H1 (cell line): ENCODE data around the gene PIK3R3. TPM values are rescaled to one million over a fixed set of nuclear protein-coding genes. Genes with fewer than 3 reads are reported as not detected.

Source experiments
- CTCF ChIA-PET: fragments of 300-600 bp; sonication (Branson Sonifier 250); formaldehyde crosslinking; loops from one replicate; lab custom pipeline; 2021; ENCODE audit not compliant: partially characterized antibody; lab: Charles Lee
- POLR2A ChIA-PET: fragments of 300-600 bp; sonication (Branson Sonifier 250); formaldehyde crosslinking; loops from one replicate; lab custom pipeline; 2021; ENCODE audit warnings: inconsistent platforms; ENCODE audit not compliant: partially characterized antibody; lab: Charles Lee
- DNase-seq, 2 experiments: peaks; one replicate each; pipeline versions ENCODE4 v3.0.0 to v3.0.0-alpha.2; 2010 to 2022; ENCODE audit warnings: low spot score in 2 of 2, low read depth in 1 of 2, mixed read lengths in 1 of 2
- FAIRE-seq: peaks from 2 replicates; lab custom pipeline; 2011; peaks lifted over from hg19 to GRCh38; lab: Jason Lieb, UNC
- H2AFZ ChIP-seq: 2 replicates; pipeline ENCODE4 v1.8.1; 2012; ENCODE audit warnings: low read length, inconsistent platforms
- H2AK5ac ChIP-seq: 2 replicates; pipeline ENCODE4 v1.6.1; 2013; ENCODE audit warnings: low read depth, low read length
- H2BK120ac ChIP-seq: replicated peaks from 2 replicates; pipeline ENCODE3; 2013; ENCODE audit warnings: low read depth, low read length, inconsistent platforms
- H2BK12ac ChIP-seq: 2 replicates; pipeline ENCODE4 v1.6.1; 2013; ENCODE audit warnings: low read depth, low read length
- H2BK15ac ChIP-seq: 2 replicates; pipeline ENCODE4 v1.6.1; 2013; ENCODE audit warnings: low read length
- H2BK20ac ChIP-seq: 2 replicates; pipeline ENCODE4 v1.6.1; 2013; ENCODE audit warnings: low read length
- H2BK5ac ChIP-seq: 2 replicates; pipeline ENCODE4 v1.6.1; 2013; ENCODE audit warnings: low read depth, low read length
- H3K14ac ChIP-seq: 2 replicates; pipeline ENCODE4 v1.6.1; 2013; ENCODE audit warnings: inconsistent platforms; ENCODE audit not compliant: insufficient read length
- H3K18ac ChIP-seq: 2 replicates; pipeline ENCODE4 v1.6.1; 2013; ENCODE audit warnings: low read length; ENCODE audit errors: extremely low read depth
- H3K23ac ChIP-seq: 2 replicates; pipeline ENCODE4 v1.6.1; 2013; ENCODE audit warnings: inconsistent platforms; ENCODE audit not compliant: insufficient read length
- H3K23me2 ChIP-seq: 2 replicates; pipeline ENCODE4 v1.6.1; 2013; ENCODE audit warnings: low read depth, low read length
- H3K27ac ChIP-seq: 2 replicates; pipeline ENCODE4 v1.6.1; 2011; ENCODE audit warnings: low read depth, low read length, inconsistent platforms
- H3K27me3 ChIP-seq, 4 experiments: replicated peaks in 1 of 4; 1 replicate in 1 of 4; 2 replicates in 3 of 4; pipeline versions ENCODE4 v1.6.1 to v1.8.1; 2011 to 2013; ENCODE audit warnings: low read length in 3 of 4, mild to moderate bottlenecking in 3 of 4, inconsistent platforms in 2 of 4, mixed read lengths in 2 of 4, moderate library complexity in 1 of 4; ENCODE audit not compliant: control insufficient read depth in 3 of 4, insufficient read depth in 3 of 4; ENCODE audit errors: extremely low read depth in 1 of 4
- H3K36me3 ChIP-seq, 4 experiments: 2 replicates each; pipeline versions ENCODE4 v1.6.1 to v1.8.1; 2011 to 2013; ENCODE audit warnings: mild to moderate bottlenecking in 4 of 4, low read length in 3 of 4, moderate library complexity in 2 of 4, control low read depth in 1 of 4, inconsistent platforms in 1 of 4; ENCODE audit not compliant: insufficient read depth in 4 of 4, control insufficient read depth in 2 of 4
- H3K4ac ChIP-seq: replicated peaks from 2 replicates; pipeline ENCODE3; 2013; ENCODE audit warnings: low read length, low read depth, mixed read lengths, inconsistent platforms; ENCODE audit not compliant: insufficient read length
- H3K4me1 ChIP-seq, 4 experiments: replicated peaks in 1 of 4; 1 replicate in 1 of 4; 2 replicates in 3 of 4; pipeline versions ENCODE4 v1.6.1 to v1.8.1; 2011 to 2013; ENCODE audit warnings: low read length in 3 of 4, inconsistent platforms in 2 of 4, mixed read lengths in 1 of 4; ENCODE audit not compliant: insufficient read depth in 4 of 4, control insufficient read depth in 3 of 4
- H3K4me2 ChIP-seq, 2 experiments: 2 replicates each; pipeline versions ENCODE4 v1.6.1 to v1.8.1; 2011 to 2013; ENCODE audit warnings: low read depth in 2 of 2, low read length in 2 of 2, control low read depth in 1 of 2, inconsistent platforms in 1 of 2, mild to moderate bottlenecking in 1 of 2; ENCODE audit not compliant: insufficient read depth in 1 of 2
- H3K4me3 ChIP-seq, 4 experiments: fragments of 200-600, 300-600 bp in 1 of 4; sonication (generic), shearing (Covaris generic), sonication (Bioruptor Twin) in 1 of 4; 2 replicates each; pipeline versions ENCODE4 v1.5.1 to v1.8.1; 2011 to 2016; ENCODE audit warnings: low read length in 4 of 4, low read depth in 3 of 4, control low read depth in 2 of 4, inconsistent platforms in 2 of 4, mild to moderate bottlenecking in 2 of 4, mixed read lengths in 1 of 4, moderate library complexity in 1 of 4; ENCODE audit not compliant: insufficient read depth in 2 of 4; ENCODE audit errors: extremely low read depth in 1 of 4
- H3K56ac ChIP-seq: replicated peaks from 2 replicates; pipeline ENCODE3; 2013; ENCODE audit warnings: low read depth, mild to moderate bottlenecking, mixed read lengths, low read length, inconsistent platforms; ENCODE audit not compliant: insufficient read length
- H3K79me1 ChIP-seq: 2 replicates; pipeline ENCODE4 v1.6.1; 2013; ENCODE audit warnings: low read depth, low read length, control low read depth
- H3K79me2 ChIP-seq, 2 experiments: 2 replicates each; pipeline versions ENCODE4 v1.6.1 to v1.8.1; 2012 to 2013; ENCODE audit warnings: low read length in 2 of 2, mild to moderate bottlenecking in 2 of 2, inconsistent platforms in 1 of 2; ENCODE audit not compliant: insufficient read depth in 2 of 2, control insufficient read depth in 1 of 2
- H3K9ac ChIP-seq, 4 experiments: replicated peaks in 1 of 4; 1 replicate in 1 of 4; 2 replicates in 3 of 4; pipeline versions ENCODE4 v1.6.1 to v1.8.1; 2011 to 2013; ENCODE audit warnings: low read depth in 3 of 4, low read length in 3 of 4, control low read depth in 2 of 4, mild to moderate bottlenecking in 2 of 4, moderate library complexity in 2 of 4, inconsistent platforms in 1 of 4; ENCODE audit errors: extremely low read depth in 1 of 4
- H3K9me3 ChIP-seq, 2 experiments: 2 replicates each; pipeline versions ENCODE4 v1.6.1 to v1.8.1; 2012 to 2013; ENCODE audit warnings: mild to moderate bottlenecking in 2 of 2, moderate library complexity in 2 of 2, control low read depth in 1 of 2, inconsistent platforms in 1 of 2, low read depth in 1 of 2, low read length in 1 of 2, mixed read lengths in 1 of 2; ENCODE audit not compliant: insufficient read depth in 2 of 2
- H4K20me1 ChIP-seq, 2 experiments: replicated peaks in 1 of 2; 2 replicates each; pipeline versions ENCODE3 to v1.8.1; 2011 to 2013; ENCODE audit warnings: inconsistent platforms in 2 of 2, low read length in 2 of 2, mild to moderate bottlenecking in 1 of 2; ENCODE audit not compliant: insufficient read depth in 2 of 2, control insufficient read depth in 1 of 2
- H4K5ac ChIP-seq: 2 replicates; pipeline ENCODE4 v1.6.1; 2013; ENCODE audit warnings: low read length, low read depth, mixed read lengths, inconsistent platforms; ENCODE audit not compliant: insufficient read length
- H4K8ac ChIP-seq: 2 replicates; pipeline ENCODE4 v1.8.0; 2013; ENCODE audit warnings: mild to moderate bottlenecking, moderate library complexity, low read length, inconsistent platforms; ENCODE audit not compliant: insufficient read depth; ENCODE audit errors: extremely low read depth
- H4K91ac ChIP-seq: replicated peaks from 2 replicates; pipeline ENCODE3; 2013; ENCODE audit warnings: low read length, mixed read lengths, inconsistent platforms; ENCODE audit not compliant: insufficient read length
- EP300 ChIP-seq, 2 experiments: IDR thresholded peaks; 1 replicate in 1 of 2; 2 replicates in 1 of 2; pipeline ENCODE4 v1.6.1; 2011 to 2012; ENCODE audit warnings: low read depth in 2 of 2, low read length in 2 of 2, mild to moderate bottlenecking in 2 of 2, borderline replicate concordance in 1 of 2, inconsistent platforms in 1 of 2, moderate library complexity in 1 of 2
- EZH2 ChIP-seq: fragments of 200-600 bp; sonication (generic); IDR thresholded peaks from 2 replicates; pipeline ENCODE4 v1.7.1; 2012; ENCODE audit warnings: low read depth, mild to moderate bottlenecking, moderate library complexity, low read length, inconsistent platforms; ENCODE audit not compliant: severe bottlenecking
- POLR2A ChIP-seq, 2 experiments: IDR thresholded peaks; 1 replicate in 1 of 2; 2 replicates in 1 of 2; pipeline ENCODE4 v1.6.1; 2011; ENCODE audit warnings: low read depth in 2 of 2, low read length in 2 of 2, mild to moderate bottlenecking in 2 of 2; ENCODE audit errors: control extremely low read depth in 1 of 2
- RNF2 ChIP-seq: fragments of 200-900, 300-1000 bp; sonication (generic); IDR thresholded peaks from 2 replicates; pipeline ENCODE4 v1.7.1; 2016; ENCODE audit warnings: borderline replicate concordance, low read depth, mild to moderate bottlenecking, antibody characterized with exemption, low read length; ENCODE audit not compliant: poor library complexity, severe bottlenecking; ENCODE audit errors: missing control alignments
- SP2 ChIP-seq: IDR thresholded peaks from 2 replicates; pipeline ENCODE4 v1.6.1; 2012; ENCODE audit warnings: mild to moderate bottlenecking, low read length, inconsistent platforms
- SRF ChIP-seq: IDR thresholded peaks from 2 replicates; pipeline ENCODE4 v1.6.1; 2011; ENCODE audit warnings: mild to moderate bottlenecking, low read depth, low read length, moderate library complexity
- SUZ12 ChIP-seq: fragments of 200-600 bp; sonication (generic); IDR thresholded peaks from 2 replicates; pipeline ENCODE4 v1.6.1; 2012; ENCODE audit warnings: mild to moderate bottlenecking, inconsistent platforms, low read length, moderate library complexity, mixed read lengths
- WGBS, 2 experiments: shearing (Covaris generic) in 1 of 2; methylation state at CpG; one replicate each; pipeline versions ENCODE4 v1.1.6 to v1.1.7; 2013 to 2015; ENCODE audit warnings: low lambda C conversion rate in 2 of 2, mixed read lengths in 2 of 2, inconsistent platforms in 1 of 2, low coverage in 1 of 2, missing lambda C conversion rate in 1 of 2; ENCODE audit not compliant: insufficient replicate concordance in 2 of 2, insufficient coverage in 1 of 2, insufficient read length in 1 of 2; ENCODE audit errors: extremely low coverage in 1 of 2, missing lambda C conversion rate in 1 of 2; 5-methylcytosine and 5-hydroxymethylcytosine counted together
- polyA plus RNA-seq, 7 experiments: library from polyadenylated mRNA; depleted of rRNA in 3 of 7; stranded (reverse) in 5 of 7; unstranded in 2 of 7; fragments of >200 nt in 5 of 7; fragments of 200-250 nt in 2 of 7; gene quantifications; 1 replicate in 5 of 7; 2 replicates in 1 of 7; 4 replicates in 1 of 7; pipeline versions ENCODE4 v1.2.1 to v1.2.3, GENCODE V29; 2011 to 2013; ENCODE audit warnings: missing spikeins in 2 of 7, mixed read lengths in 2 of 7
- total RNA-seq: library from RNA; stranded (reverse); fragmentation: NEBNext Ultra II Directional; extraction: Animal tissue kit (Norgen Biotek cat#: 25700); gene quantifications from 2 replicates; pipeline ENCODE4 v1.2.1, GENCODE V29; 2021

Gene PIK3R3
- total and polyA plus RNA-seq, 2 of the 8 experiments (the other 6 are each of a cell fraction or from before 2014, with no cell fraction given) = 5.3 to 13.6 TPM

DNA sequence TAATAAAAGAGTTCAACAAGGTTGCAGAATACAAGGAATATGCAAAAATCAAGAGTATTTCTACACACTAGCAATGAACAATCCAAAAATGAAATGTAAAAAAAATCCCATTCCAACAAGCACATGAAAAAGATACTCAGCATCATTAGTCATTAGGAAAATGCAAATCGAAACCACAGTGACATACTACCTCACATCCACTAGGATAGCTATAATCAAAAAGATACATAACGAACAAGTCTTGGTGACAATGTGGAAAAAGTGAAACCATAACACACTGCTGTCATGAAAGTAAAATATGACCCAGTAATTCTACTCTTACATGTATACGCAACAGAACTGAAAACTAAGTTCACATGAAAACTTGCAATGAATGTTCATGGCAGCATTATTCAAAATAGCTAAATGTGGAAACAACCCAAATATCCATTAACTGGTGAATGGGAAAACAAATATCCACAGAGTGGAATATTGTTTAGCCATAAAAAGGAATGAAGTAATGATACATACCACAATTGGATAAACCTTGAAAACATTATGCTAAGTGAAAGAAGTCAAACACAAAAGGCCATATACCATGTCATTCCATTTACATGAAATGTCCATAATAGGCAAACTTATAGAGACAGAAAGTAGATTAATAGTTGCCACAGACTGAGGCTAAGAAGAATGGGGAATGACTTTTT is 34.3 kb downstream of the PIK3R3 start:
- H2BK20ac ChIP-seq = no peak overlapping the region
- no peak overlapping the region for H3K27ac ChIP-seq
- peaks cover 0 to 1% of the 10 kb centered on the region in 2 experiments for H4K20me1 ChIP-seq
- H4K91ac ChIP-seq = no peak overlapping the region
- no peaks in the 10 kb centered on the region for H3K36me3 ChIP-seq
- 96% methylated on average over 3 of the region's 3 CpGs; no CpG with 5 or more reads in 1 of the 2 experiments for WGBS, 2 experiments
- H3K4me1 ChIP-seq = no peaks in the 10 kb centered on the region
- H3K79me2 ChIP-seq = peaks cover 0 to 4% of the 10 kb centered on the region in 2 experiments; a peak in 2 of 4 replicates
- no peak overlapping the region for H3K4me2 ChIP-seq
- no peaks in the 10 kb centered on the region for H3K79me1 ChIP-seq
- H2AK5ac ChIP-seq = no peak overlapping the region
- H3K4me3 ChIP-seq = no peak overlapping the region
- no peak overlapping the region for H2AFZ ChIP-seq
- ChIA-PET CTCF (no interaction called here), POLR2A (no interaction called here)
- no peak overlapping the region for H3K18ac ChIP-seq
- DNase-seq = no peak
- H3K9me3 ChIP-seq = no peaks in the 10 kb centered on the region; a peak in 1 of 4 replicates
- H2BK120ac ChIP-seq = no peak overlapping the region
- H3K56ac ChIP-seq = no peak overlapping the region
- H4K5ac ChIP-seq = no peak overlapping the region
- H2BK15ac ChIP-seq = no peak overlapping the region
- H3K14ac ChIP-seq = no peak overlapping the region
- no peaks in the 10 kb centered on the region for H3K23me2 ChIP-seq
- no peak for FAIRE-seq
- no peak for TF ChIP-seq SUZ12
- no peak for TF ChIP-seq EZH2
- TF ChIP-seq SP2 = no peak
- no peak for TF ChIP-seq EP300 (IDR thresholded peaks at IDR 0.05; ENCODE audit: borderline replicate concordance in 1 of 2, low read depth in 2 of 2, low read length in 2 of 2)
- TF ChIP-seq RNF2 = no peak
- no peak for TF ChIP-seq POLR2A (IDR thresholded peaks at IDR 0.05; ENCODE audit: control extremely low read depth in 1 of 2, low read depth in 2 of 2, low read length in 2 of 2)
- no peak for TF ChIP-seq SRF
- no peak overlapping the region for H2BK12ac ChIP-seq
- no peak overlapping the region for H3K9ac ChIP-seq
- H2BK5ac ChIP-seq = no peak overlapping the region
- no peak overlapping the region for H3K23ac ChIP-seq
- no peak overlapping the region for H4K8ac ChIP-seq
- H3K4ac ChIP-seq = no peak overlapping the region
- H3K27me3 ChIP-seq = no peaks in the 10 kb centered on the region
